ENCODE measurements around the gene CLIC4. TPM values are rescaled to one million over a fixed set of nuclear protein-coding genes. Genes with fewer than 3 reads are reported as not detected.
"Not testable (repeated sequence)": the region's sequence is repeated elsewhere in the genome, so short reads cannot be mapped to it uniquely, and the experiment has no call there.

CLIC4 gene
- total RNA-seq, 3 donors from 2014 or later (not counting 1 experiment from before 2014, with no cell fraction given): 3.8 to 11.5 (median 5.0) TPM

- Histone ChIP-seq H3K27me3 (ENCODE audit: control insufficient read depth, insufficient read depth, low read length) (no peaks in the 10 kb centered on the region), H3K9me3 (ENCODE audit: control insufficient read depth, insufficient read depth, low read length) (no peaks in the 10 kb centered on the region)
Measured at GRCh38 chr1:24795236-24795635, 50.0 kb downstream of the CLIC4 start.

GRCh38 chr1:24796524-24796923 is 51.3 kb downstream of the CLIC4 start:
- H3K27ac Mint-ChIP-seq: no peak overlapping the region
- Histone ChIP-seq H3K9me3 (ENCODE audit: control insufficient read depth, insufficient read depth, low read length) (no peaks in the 10 kb centered on the region), H3K4me1 (ENCODE audit: control insufficient read depth, insufficient read depth, low read length) (no peaks in the 10 kb centered on the region), H3K27me3 (ENCODE audit: control insufficient read depth, insufficient read depth, low read length) (no peaks in the 10 kb centered on the region), H3K36me3 (ENCODE audit: control insufficient read depth, insufficient read depth, low read length) (no peaks in the 10 kb centered on the region), H3K4me3 (ENCODE audit: low read length) (no peak overlapping the region), H3K27ac (ENCODE audit: low read length) (no peak overlapping the region)
- H3K27me3 Mint-ChIP-seq (ENCODE audit: low read depth in 2 of 2): no peaks in the 10 kb centered on the region
- intact Hi-C loops (cut with micrococcal nuclease): no loop called here
- no peaks in the 10 kb centered on the region for H3K4me1 Mint-ChIP-seq
- no peak for ATAC-seq
- WGBS (ENCODE audit: insufficient coverage): 100% methylated on average over 1 of the region's 2 CpGs
- no peaks in the 10 kb centered on the region for H3K9me3 Mint-ChIP-seq
- no peak for TF ChIP-seq CTCF (IDR thresholded peaks at IDR 0.05)
- H3K4me3 Mint-ChIP-seq: no peak overlapping the region
- H3K36me3 Mint-ChIP-seq: no peaks in the 10 kb centered on the region
- DNase-seq: no peak

More at GRCh38 chr1:24795236-24795635, 50.0 kb downstream of the CLIC4 start:
- no peaks in the 10 kb centered on the region for H3K36me3 Mint-ChIP-seq
- H3K4me3 Mint-ChIP-seq: no peak overlapping the region
- Histone ChIP-seq H3K36me3 (ENCODE audit: control insufficient read depth, insufficient read depth, low read length) (no peaks in the 10 kb centered on the region), H3K4me3 (ENCODE audit: low read length) (no peak overlapping the region), H3K4me1 (ENCODE audit: control insufficient read depth, insufficient read depth, low read length) (no peaks in the 10 kb centered on the region), H3K27ac (ENCODE audit: low read length) (no peak overlapping the region)
- no peaks in the 10 kb centered on the region for H3K27me3 Mint-ChIP-seq (ENCODE audit: low read depth in 2 of 2)
- no peaks in the 10 kb centered on the region for H3K9me3 Mint-ChIP-seq
- TF ChIP-seq CTCF (IDR thresholded peaks at IDR 0.05): no peak
- ATAC-seq: no peak
- intact Hi-C loops (cut with micrococcal nuclease): no loop called here
- DNase-seq: no peak
- 96% methylated on average over 5 of the region's 5 CpGs for WGBS (ENCODE audit: insufficient coverage)
- H3K27ac Mint-ChIP-seq: no peak overlapping the region
- H3K4me1 Mint-ChIP-seq: no peaks in the 10 kb centered on the region

- H3K27ac Mint-ChIP-seq; H3K9me3 Mint-ChIP-seq; H3K4me3 Mint-ChIP-seq; H3K36me3 Mint-ChIP-seq; H3K36me3 ChIP-seq (ENCODE audit: control insufficient read depth, insufficient read depth, low read length); H3K27me3 Mint-ChIP-seq (ENCODE audit: low read depth in 2 of 2); H3K4me1 Mint-ChIP-seq; intact Hi-C loops (cut with micrococcal nuclease); DNase-seq; H3K9me3 ChIP-seq (ENCODE audit: control insufficient read depth, insufficient read depth, low read length); H3K27me3 ChIP-seq (ENCODE audit: control insufficient read depth, insufficient read depth, low read length); H3K27ac ChIP-seq (ENCODE audit: low read length); ATAC-seq; H3K4me3 ChIP-seq (ENCODE audit: low read length); H3K4me1 ChIP-seq (ENCODE audit: control insufficient read depth, insufficient read depth, low read length): not testable (repeated sequence)
- 99% methylated on average over 23 of the region's 33 CpGs for WGBS (ENCODE audit: insufficient coverage)
Measured at GRCh38 chr1:24799242-24799641, 54.0 kb downstream of the CLIC4 start.

- no peak overlapping the region for H3K27ac ChIP-seq (ENCODE audit: low read length)
- WGBS (ENCODE audit: insufficient coverage): no CpG with 5 or more reads among the region's 1 CpG
Measured at GRCh38 chr1:24801176-24801575, 55.9 kb downstream of the CLIC4 start.

More at GRCh38 chr1:24801176-24801575, 55.9 kb downstream of the CLIC4 start:
- no peak overlapping the region for H3K4me3 ChIP-seq (ENCODE audit: low read length)
- H3K27me3 Mint-ChIP-seq (ENCODE audit: low read depth in 2 of 2): no peaks in the 10 kb centered on the region
- no peaks in the 10 kb centered on the region for H3K36me3 Mint-ChIP-seq
- H3K9me3 ChIP-seq (ENCODE audit: control insufficient read depth, insufficient read depth, low read length): no peaks in the 10 kb centered on the region
- H3K4me1 Mint-ChIP-seq: no peaks in the 10 kb centered on the region
- no peaks in the 10 kb centered on the region for H3K27me3 ChIP-seq (ENCODE audit: control insufficient read depth, insufficient read depth, low read length)
- no peak overlapping the region for H3K27ac Mint-ChIP-seq
- H3K36me3 ChIP-seq (ENCODE audit: control insufficient read depth, insufficient read depth, low read length): no peaks in the 10 kb centered on the region
- TF ChIP-seq CTCF (IDR thresholded peaks at IDR 0.05): no peak
- intact Hi-C loops (cut with micrococcal nuclease): no loop called here
- no peak for ATAC-seq
- no peak for DNase-seq
- H3K4me3 Mint-ChIP-seq: no peak overlapping the region
- no peaks in the 10 kb centered on the region for H3K4me1 ChIP-seq (ENCODE audit: control insufficient read depth, insufficient read depth, low read length)
- H3K9me3 Mint-ChIP-seq: no peaks in the 10 kb centered on the region

Measured in natural killer cell (primary cell).